ENCODE measurements around the gene IBA57. TPM values are rescaled to one million over a fixed set of nuclear protein-coding genes. Genes with fewer than 3 reads are reported as not detected.

IBA57 gene
- total RNA-seq, 2 experiments from 2014 or later: 9.1 to 9.9 TPM

GRCh38 chr1:228162286-228163006 lies 3.2 kb upstream of the IBA57 start:
- intact Hi-C loops (cut with micrococcal nuclease; ENCODE audit: unreplicated experiment): no loop called here
- H3K4me2 ChIP-seq (ENCODE audit: low read length): no peak overlapping the region
- BruUV-seq (replicated peaks): no TSS peak

GRCh38 chr1:228163007-228163753 lies 2.4 kb upstream of the IBA57 start:
- ChIA-PET CTCF (ENCODE audit: unreplicated experiment) (no interaction called here), POLR2A (interaction anchor here (2.3 kb wide), 1 partner anchor 20 kb away, joined by 8 read pairs; no protein-coding TSS in a partner anchor)
- no TSS peak for BruUV-seq (replicated peaks)
- no peaks in the 10 kb centered on the region for H3K9me2 ChIP-seq (ENCODE audit: insufficient read depth, low read length)
- no peaks in the 10 kb centered on the region for H3K9me3 ChIP-seq (ENCODE audit: low read length)
- peaks cover 25% of the 10 kb centered on the region for H3K4me1 ChIP-seq (ENCODE audit: insufficient read depth, low read length, poor library complexity, severe bottlenecking)
- no peak for DNase-seq (ENCODE audit: low spot score)
- intact Hi-C loops (cut with micrococcal nuclease; ENCODE audit: unreplicated experiment): no loop called here
- H4K20me1 ChIP-seq (ENCODE audit: insufficient read depth, low read length): peaks cover 5% of the 10 kb centered on the region; the same call in 1 of the 2 replicates
- no peak overlapping the region for H3K4me2 ChIP-seq (ENCODE audit: low read length)
- peaks cover 11% of the 10 kb centered on the region; the same call in 1 of the 2 replicates for H3K79me2 ChIP-seq (ENCODE audit: insufficient read depth, low read depth, low read length)
- no peak for TF ChIP-seq EZH2phosphoT487 (IDR thresholded peaks at IDR 0.05; ENCODE audit: borderline replicate concordance, low read depth, low read length)
- TF ChIP-seq CTCF (conservative IDR thresholded peaks at IDR 0.05; ENCODE audit: low read length): no peak
- no peak overlapping the region for H3K4me3 ChIP-seq (ENCODE audit: low read depth, low read length, poor library complexity, severe bottlenecking)
- H2AFZ ChIP-seq (ENCODE audit: low read length): no peak overlapping the region
- no peak overlapping the region for H3K27ac ChIP-seq (ENCODE audit: low read depth, low read length, poor library complexity, severe bottlenecking)
- no peaks in the 10 kb centered on the region for H3K36me3 ChIP-seq (ENCODE audit: insufficient read depth, low read length)

More at GRCh38 chr1:228162286-228163006, 3.2 kb upstream of the IBA57 start:
- DNase-seq (ENCODE audit: low spot score): no peak
- Histone ChIP-seq H3K79me2 (ENCODE audit: insufficient read depth, low read depth, low read length) (peaks cover 11% of the 10 kb centered on the region; the same call in 1 of the 2 replicates), H3K4me1 (ENCODE audit: insufficient read depth, low read length, poor library complexity, severe bottlenecking) (peaks cover 25% of the 10 kb centered on the region), H2AFZ (ENCODE audit: low read length) (no peak overlapping the region), H3K4me3 (ENCODE audit: low read depth, low read length, poor library complexity, severe bottlenecking) (no peak overlapping the region), H3K9me3 (ENCODE audit: low read length) (no peaks in the 10 kb centered on the region), H3K36me3 (ENCODE audit: insufficient read depth, low read length) (no peaks in the 10 kb centered on the region), H4K20me1 (ENCODE audit: insufficient read depth, low read length) (peaks cover 5% of the 10 kb centered on the region; the same call in 1 of the 2 replicates), H3K27ac (ENCODE audit: low read depth, low read length, poor library complexity, severe bottlenecking) (no peak overlapping the region), H3K9me2 (ENCODE audit: insufficient read depth, low read length) (no peaks in the 10 kb centered on the region)
- ChIA-PET POLR2A (no interaction called here), CTCF (ENCODE audit: unreplicated experiment) (no interaction called here)
- TF ChIP-seq CTCF (conservative IDR thresholded peaks at IDR 0.05; ENCODE audit: low read length): no peak
- TF ChIP-seq EZH2phosphoT487 (IDR thresholded peaks at IDR 0.05; ENCODE audit: borderline replicate concordance, low read depth, low read length): no peak
